NCI-H146 (cell line): ENCODE results near the gene TPRG1L.
A peak's percentile ranks its signal among the peaks of the same experiment; 100 is the strongest.

Experiments
- DNase-seq: peaks from one replicate; lab custom pipeline; 2025; lab: John Stamatoyannopoulos, UW

Gene TPRG1L

DNA sequence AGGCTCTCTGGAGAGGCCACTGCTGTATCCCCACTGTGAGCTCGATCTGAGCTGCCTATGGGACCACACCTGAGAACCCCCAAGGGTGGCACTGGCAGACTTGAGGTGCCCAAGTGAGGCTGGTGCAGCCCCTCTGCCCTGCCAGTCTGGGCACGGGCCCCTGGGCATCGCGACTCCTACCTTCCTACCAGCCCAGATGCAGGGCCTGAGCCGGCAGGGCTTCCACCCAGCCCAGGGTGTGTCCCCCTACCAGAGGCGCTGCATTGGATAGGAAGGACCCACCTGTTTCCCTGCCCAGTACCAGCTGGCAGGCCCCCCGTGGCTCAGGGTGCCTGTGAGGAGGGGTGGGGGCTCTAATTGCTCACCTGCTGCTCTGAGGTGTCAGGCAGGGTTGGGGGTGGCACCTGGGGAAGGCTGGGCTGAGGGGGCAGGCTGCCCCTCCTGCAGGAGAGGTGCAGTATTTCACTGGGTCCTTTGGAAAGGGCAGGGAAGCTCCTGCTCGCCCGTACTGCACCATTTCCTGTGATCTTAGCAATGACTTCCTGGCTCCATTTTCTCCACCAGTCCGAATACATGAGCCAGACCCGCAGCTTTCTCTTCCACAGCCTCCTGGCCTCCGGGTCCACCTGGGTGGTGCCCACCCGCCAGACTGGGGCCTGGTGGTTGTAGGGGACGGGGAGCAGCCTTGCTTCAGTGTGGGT is 39.3 kb downstream of the TPRG1L start:
- peak; percentile 65 for DNase-seq

DNA sequence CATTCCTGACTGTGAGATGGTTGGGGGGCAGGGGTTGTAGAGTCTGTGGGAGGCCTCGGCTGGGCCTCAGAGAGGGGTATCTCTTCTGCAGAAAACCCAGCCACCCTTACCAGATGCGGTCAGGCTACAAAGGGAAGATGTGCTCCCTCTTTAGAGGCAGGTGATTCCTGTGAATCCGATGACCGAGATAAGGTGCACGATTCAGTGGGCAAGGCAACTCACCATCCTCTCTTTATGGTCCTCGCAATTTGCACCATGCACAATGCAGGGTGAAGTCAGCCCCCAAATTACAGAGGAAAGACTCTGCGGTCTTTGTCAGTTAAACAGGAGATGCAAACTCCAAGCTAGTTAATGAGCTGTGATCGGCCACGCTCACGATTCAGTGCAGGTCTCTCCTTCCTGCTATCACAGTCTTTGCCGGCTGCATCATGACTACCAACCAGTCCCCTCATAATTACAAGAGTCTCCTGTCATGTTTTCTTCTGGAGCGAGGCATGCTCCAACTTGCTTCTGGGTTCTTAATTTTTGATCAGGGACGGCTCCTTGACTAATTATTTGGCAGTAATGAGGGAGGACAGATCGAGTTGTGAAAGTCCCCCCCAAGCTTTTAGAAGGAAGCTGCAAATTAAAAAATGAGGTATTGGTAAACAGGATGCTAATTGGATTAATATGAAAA is 40.0 kb downstream of the TPRG1L start:
- DNase-seq = no peak

DNA sequence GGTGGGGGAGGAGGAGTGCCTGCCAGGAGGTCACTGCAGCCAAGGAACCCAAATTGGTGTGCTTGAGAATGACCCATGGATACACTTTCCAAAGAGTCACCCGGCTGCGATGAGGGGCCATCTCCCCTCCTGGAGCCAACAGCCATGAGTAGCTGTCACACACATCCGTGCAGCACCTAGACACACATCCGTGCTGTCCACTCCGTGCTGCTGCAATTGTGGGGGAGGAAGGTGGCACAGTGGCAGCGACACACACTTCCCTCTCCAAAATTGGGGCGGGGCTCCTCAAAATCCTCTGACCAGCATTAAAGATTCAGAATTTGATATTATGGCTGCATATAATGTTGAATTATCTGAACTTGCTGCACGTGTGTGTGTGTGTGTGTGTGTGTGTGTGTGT is 43.3 kb downstream of the TPRG1L start:
- no peak for DNase-seq

DNA sequence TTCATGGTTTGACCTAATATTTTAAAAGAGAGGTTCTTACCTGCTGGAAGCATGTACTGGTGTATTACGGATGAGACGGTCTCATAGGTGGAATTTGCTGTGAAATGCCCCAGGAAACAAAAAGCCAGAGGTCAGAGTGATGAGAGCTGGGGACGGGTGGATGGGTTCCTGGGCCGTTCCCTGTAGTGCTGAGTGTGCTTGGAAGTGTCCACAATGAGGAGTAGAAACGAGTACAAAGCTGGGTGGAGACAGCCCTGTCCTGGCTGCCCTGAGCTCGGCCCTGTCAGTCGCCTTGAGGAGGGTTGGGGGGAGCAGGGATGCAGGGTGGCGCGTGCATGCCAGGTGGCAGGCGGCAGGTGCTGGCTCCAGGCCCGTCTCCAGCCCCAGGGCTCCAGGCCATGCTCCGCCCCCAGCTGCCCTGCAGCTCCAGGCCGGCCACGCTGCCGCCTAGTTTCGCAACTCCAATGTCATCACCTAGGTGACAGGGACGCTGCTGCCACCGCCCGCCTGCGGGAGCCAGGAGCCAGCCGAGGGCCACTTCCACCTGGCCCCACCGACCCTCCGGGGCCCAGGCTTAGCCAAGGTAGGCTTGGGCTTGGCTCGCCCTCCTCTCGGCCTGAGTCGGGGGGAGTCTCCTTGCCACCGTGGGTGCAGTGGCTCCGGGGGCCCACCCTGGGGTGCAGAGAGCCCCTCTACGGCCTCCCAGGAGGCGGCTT is 43.9 kb downstream of the TPRG1L start:
- peak; percentile 92 for DNase-seq

GRCh38 chr1:3669421-3669821 is 44.6 kb downstream of the TPRG1L start:
- no peak for DNase-seq

GRCh38 chr1:3669971-3670431 is 45.2 kb downstream of the TPRG1L start:
- DNase-seq = no peak

DNA sequence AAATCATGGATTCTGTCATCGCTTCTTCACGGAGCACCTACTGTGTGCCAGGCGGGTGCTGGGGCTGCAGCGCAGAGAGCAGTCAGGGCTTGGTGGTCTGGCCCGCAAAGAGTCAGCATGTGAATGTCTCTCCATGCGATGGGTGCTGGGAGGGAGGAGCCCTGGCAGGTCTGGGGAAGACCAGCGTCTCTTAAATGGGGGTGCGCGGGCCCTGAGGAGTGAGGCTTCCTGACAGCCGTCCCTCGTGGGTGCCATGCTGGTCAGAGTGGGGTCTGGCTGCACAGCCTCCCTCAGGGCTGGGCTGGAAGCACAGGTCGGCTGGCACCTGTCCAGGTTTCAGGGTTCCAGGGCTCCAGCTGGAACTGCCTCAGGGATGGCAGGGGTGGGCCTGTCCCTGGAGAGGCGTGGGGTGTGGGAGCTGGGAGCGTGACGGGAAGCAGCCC is 46.0 kb downstream of the TPRG1L start:
- no peak for DNase-seq

- DNase-seq = peak; percentile 10
Measured at GRCh38 chr1:3671371-3672180, 46.8 kb downstream of the TPRG1L start.

DNA sequence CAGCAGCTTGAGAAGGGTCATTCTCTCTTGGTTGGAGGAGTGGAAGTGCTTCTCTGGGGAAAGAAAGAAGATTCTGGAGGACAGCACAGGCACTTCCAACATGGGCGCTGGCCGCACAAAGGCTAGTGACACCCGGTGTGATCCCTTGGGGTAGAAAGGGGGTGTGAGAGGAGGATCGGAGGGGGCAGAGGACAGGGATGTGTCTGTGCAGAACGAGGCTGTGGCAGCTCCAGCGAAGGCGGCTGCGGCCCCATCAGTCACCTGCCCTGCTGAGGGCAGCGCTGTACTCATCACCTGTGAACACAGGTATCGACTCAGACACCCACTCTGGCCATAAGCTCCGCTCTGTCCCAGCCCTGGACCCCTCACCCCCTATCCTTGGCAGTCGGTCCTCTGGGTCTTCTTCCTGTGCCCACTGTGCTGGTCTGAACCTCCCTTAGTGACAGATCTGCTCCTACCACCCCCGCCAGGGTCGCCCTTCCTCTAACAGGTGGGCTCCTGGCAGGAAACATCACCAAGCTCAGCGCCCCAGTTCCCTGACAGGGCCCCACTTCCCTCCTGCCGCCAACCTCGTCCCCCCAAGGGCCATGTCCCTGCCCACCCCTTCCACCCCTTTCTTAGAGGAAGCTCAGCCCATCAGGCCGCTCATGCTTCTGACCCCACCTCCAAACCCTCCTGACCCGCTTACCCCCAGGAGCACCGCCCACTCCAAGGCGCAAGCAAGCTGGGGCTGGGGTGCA is 47.6 kb downstream of the TPRG1L start:
- DNase-seq = no peak

- DNase-seq = no peak
Measured at GRCh38 chr1:3672971-3673361, 48.2 kb downstream of the TPRG1L start.

- no peak for DNase-seq
Measured at GRCh38 chr1:3673381-3674099, 48.7 kb downstream of the TPRG1L start.

GRCh38 chr1:3674100-3675094 is 49.6 kb downstream of the TPRG1L start:
- no peak for DNase-seq

DNA sequence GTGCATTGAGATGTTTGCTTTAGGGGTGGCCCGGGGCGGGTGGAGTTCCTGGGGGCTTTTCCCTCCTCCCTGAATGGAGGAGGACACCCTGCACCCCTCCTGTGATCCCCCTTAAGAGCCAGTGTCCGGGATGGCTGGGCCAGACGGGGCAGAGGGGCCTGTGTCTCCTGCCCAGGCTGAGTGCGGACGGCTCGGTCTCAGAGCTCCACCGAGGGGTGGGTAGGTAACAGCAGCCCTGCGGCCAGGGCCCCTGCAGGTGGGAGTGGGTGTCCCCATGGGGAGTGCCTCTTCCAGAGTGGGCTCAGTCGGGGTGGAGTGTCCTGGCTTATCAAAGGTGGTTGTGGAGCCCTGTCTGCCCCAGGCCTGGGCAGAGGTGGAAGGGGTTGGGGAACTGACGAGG is 50.6 kb downstream of the TPRG1L start:
- no peak for DNase-seq

DNA sequence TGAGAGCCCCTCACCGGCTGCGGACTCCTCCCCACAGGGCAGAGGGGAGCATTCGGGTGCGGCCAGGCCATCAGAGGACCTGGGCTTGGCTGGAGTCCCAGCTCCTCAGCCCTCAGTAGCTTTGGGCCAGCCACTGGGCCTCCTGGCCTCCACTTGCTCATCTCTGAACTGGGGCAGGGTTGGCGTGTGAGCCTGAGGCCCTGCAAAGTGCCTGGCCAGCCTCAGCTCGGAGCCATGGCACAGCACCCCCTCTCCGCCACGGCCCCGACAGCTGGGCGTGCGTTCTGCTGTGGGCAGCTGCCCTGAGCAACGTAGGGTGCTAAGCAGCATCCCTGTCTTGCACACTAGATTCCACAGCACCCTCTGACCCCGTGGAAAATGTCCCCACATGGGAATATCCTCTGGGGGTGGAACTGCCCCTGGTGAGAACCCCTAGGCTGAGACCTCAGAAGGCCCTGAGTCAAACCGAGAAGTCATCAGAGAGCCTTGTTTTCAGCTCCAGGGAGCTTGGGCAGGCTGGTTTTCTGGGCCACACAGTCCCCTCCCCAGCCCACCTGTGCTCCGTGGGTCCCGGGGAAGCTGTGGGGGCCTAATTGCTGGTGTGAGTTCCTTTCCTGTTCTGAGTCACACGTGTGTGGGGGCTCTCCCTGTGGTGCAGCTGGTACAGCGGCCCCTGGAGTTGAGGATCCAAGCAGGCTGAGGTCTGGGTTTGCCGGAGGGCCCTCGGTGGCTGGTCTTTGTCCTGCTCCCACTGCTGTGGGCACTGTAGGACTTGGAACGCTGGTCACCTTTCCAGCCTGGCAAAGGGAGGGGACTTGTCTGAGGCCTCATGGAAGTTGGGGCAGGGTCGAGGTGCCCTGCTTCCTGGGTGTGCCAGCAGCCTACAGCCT is 52.0 kb downstream of the TPRG1L start:
- DNase-seq = no peak

DNA sequence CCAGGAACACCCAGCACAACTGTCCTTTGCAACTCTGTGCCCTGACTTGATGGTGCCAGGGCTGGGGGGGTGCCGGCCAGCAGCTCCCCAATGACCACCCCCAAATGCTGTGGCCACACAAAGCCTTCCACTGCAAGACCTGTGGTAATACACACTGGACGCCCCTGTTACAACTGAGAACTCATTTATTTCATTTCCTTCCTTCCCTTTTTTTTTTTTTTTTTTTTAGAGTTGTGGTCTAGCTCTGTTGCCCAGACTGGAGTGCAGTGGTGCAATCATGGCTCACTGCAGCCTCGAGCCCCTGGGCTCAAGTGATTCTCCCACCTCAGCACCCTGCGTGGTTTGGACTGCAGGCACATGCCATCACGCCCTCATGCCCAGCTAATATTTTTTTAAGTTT is 52.7 kb downstream of the TPRG1L start:
- no peak for DNase-seq

DNA sequence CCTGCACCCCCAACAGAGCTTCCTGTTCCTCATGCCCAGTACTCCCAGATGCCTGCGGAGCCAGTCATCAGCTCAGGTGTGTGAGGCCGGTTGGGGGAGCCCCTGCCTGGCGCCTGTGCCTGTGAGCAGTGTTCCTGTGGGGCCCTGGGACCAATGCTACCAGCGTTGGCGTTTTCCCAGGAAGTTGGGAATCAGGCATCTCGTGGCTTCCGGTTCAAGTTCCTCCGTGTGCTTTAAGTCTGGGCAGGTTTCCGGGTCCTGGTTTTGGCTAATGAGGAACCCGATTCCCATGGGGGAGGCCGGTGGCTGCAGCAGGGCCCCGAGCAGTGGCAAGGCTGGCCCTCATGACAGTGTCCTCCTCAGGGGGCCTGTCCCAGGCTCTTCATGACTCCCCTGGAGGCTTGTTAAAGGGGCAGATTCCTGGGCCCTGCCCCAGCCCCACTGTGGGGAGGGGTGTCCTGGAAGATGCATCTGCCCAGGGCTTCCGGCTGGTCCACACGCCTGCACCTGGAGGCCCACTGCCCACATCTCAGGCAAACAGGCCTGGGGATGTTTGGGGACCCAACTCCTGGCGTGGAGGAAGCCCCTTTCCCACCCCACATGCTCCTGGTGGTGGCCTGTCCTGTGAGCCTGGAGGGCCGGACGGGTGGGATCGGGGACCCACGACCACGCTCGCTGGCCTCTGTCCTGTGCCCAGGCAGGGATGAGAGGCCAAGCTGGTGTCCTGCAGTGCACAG is 53.7 kb downstream of the TPRG1L start:
- no peak for DNase-seq

DNA sequence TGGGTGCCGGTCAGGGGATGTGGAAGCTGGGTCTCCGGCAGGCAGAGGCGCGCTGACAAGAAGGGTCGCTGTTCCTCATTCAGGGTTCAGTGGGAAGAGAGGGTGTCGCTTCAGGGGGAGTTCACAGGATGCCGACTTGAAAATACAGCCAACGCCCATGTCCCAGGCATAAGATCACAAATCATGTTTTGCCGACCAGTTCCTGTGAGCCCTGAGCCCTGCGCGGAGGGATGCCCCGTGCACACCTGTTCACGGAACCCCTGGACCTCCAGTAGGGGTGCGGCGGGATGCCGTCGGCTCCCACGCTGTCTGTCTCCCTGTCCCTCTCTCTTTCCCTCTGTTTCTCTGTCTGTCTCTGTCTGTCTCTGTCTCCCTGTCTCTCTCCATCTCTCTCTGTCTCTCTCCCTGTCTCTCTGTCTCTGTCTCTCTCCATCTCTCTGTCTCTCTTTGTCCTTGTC is 54.3 kb downstream of the TPRG1L start:
- DNase-seq = no peak
